Progenitor cell of endocrine pancreas (in vitro differentiated cells): ENCODE results near the gene SHKBP1. TPM values are rescaled to one million over a fixed set of nuclear protein-coding genes. Genes with fewer than 3 reads are reported as not detected.
A peak's percentile ranks its signal among the peaks of the same experiment; 100 is the strongest.
"Not testable (repeated sequence)": the region's sequence is repeated elsewhere in the genome, so short reads cannot be mapped to it uniquely, and the experiment has no call there.

Source experiments
- DNase-seq: peaks from one replicate; pipeline ENCODE4 v3.0.0; 2021; ENCODE audit warnings: low spot score; ENCODE audit not compliant: unreplicated experiment
- H3K27ac Mint-ChIP-seq: 2 replicates; pipeline ENCODE4 v1.8.0; 2021; ENCODE audit warnings: mild to moderate bottlenecking, moderate library complexity, mixed read lengths
- H3K27me3 Mint-ChIP-seq: 2 replicates; pipeline ENCODE4 v1.8.0; 2021; ENCODE audit warnings: mixed read lengths
- H3K36me3 Mint-ChIP-seq: 2 replicates; pipeline ENCODE4 v1.8.0; 2022; ENCODE audit warnings: mixed read lengths; ENCODE audit not compliant: insufficient read depth
- H3K4me1 Mint-ChIP-seq: 2 replicates; pipeline ENCODE4 v1.8.0; 2021; ENCODE audit warnings: low read depth, mixed read lengths
- H3K4me3 Mint-ChIP-seq: 2 replicates; pipeline ENCODE4 v1.8.0; 2021; ENCODE audit warnings: low read depth, mild to moderate bottlenecking, moderate library complexity, mixed read lengths
- H3K9me3 Mint-ChIP-seq: 2 replicates; pipeline ENCODE4 v1.8.0; 2021; ENCODE audit warnings: low read depth, mixed read lengths
- total RNA-seq: library from RNA; stranded (reverse); gene quantifications from 2 replicates; pipeline ENCODE4 v1.2.1, GENCODE V29; 2021
- TF ChIP-seq, protein P1 (sequence below): fragments of 200-600 bp; sonication (generic); IDR thresholded peaks from one replicate; pipeline ENCODE4 v1.5.0; 2021; ENCODE audit warnings: antibody characterized with exemption, mild to moderate bottlenecking; ENCODE audit not compliant: unreplicated experiment

The SHKBP1 gene
- total RNA-seq, 1 donor from 2014 or later, result 114 TPM

DNA sequence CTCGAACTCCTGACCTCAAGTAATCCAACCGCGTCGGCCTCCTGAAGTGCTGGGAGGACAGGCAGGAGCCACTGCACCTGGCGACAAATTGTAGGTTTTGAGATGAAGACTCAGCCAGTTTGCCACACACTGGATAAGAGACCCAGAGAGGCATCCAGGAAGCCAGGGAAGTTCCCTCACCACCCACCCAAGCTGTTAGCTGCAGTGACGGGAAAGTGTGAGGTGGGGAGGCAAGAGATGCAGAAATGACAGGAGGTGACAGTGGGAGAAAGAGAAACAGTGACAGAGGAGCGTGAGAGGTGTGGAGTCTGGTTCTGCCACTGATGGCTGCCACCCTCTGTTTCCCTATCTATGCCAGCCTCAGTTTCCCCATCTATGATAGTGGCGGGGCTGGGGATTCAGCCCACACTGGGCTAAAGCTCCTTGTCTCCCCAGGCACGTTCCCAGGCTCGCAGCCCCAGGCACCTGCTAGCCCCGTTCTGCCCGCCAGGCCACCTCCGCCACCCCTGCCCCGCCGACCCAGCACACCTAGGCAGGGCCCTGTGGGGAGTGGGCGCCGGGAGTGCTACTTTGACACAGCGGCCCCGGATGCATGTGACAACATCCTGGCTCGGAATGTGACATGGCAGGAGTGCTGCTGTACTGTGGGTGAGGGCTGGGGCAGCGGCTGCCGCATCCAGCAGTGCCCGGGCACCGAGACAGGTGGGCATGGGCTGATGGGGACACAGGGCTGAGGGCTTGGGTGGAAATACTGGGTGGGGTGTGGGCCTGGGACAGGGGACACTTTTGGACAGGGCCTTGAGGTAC is 45.5 kb downstream of the SHKBP1 start:
- H3K4me1 Mint-ChIP-seq, result peaks cover 6% of the 10 kb centered on the region
- no peak overlapping the region for H3K4me3 Mint-ChIP-seq
- no peak for DNase-seq
- no peak overlapping the region for H3K27ac Mint-ChIP-seq
- no peaks in the 10 kb centered on the region for H3K9me3 Mint-ChIP-seq
- TF ChIP-seq, protein P1, sequence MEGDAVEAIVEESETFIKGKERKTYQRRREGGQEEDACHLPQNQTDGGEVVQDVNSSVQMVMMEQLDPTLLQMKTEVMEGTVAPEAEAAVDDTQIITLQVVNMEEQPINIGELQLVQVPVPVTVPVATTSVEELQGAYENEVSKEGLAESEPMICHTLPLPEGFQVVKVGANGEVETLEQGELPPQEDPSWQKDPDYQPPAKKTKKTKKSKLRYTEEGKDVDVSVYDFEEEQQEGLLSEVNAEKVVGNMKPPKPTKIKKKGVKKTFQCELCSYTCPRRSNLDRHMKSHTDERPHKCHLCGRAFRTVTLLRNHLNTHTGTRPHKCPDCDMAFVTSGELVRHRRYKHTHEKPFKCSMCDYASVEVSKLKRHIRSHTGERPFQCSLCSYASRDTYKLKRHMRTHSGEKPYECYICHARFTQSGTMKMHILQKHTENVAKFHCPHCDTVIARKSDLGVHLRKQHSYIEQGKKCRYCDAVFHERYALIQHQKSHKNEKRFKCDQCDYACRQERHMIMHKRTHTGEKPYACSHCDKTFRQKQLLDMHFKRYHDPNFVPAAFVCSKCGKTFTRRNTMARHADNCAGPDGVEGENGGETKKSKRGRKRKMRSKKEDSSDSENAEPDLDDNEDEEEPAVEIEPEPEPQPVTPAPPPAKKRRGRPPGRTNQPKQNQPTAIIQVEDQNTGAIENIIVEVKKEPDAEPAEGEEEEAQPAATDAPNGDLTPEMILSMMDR, result no peak
- H3K36me3 Mint-ChIP-seq, result peaks cover 4% of the 10 kb centered on the region
- H3K27me3 Mint-ChIP-seq, result peaks cover 7% of the 10 kb centered on the region

DNA sequence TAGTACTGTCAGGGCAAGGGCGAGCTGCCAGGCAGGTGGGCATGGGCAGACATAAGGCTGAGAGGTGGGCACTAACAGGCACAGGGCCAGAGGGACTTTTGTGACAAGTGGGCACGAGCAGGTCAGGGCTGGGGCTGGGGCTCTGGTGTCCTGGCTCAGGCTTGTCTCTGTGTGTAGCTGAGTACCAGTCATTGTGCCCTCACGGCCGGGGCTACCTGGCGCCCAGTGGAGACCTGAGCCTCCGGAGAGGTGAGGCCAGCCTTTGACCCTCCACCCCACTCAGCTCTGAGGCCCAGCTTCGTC is 46.1 kb downstream of the SHKBP1 start:
- peaks cover 4% of the 10 kb centered on the region for H3K36me3 Mint-ChIP-seq
- H3K27me3 Mint-ChIP-seq, result peaks cover 9% of the 10 kb centered on the region
- TF ChIP-seq, protein P1, result no peak
- H3K9me3 Mint-ChIP-seq, result no peaks in the 10 kb centered on the region
- no peak overlapping the region for H3K4me3 Mint-ChIP-seq
- peaks cover 6% of the 10 kb centered on the region for H3K4me1 Mint-ChIP-seq
- no peak for DNase-seq
- H3K27ac Mint-ChIP-seq, result no peak overlapping the region

DNA sequence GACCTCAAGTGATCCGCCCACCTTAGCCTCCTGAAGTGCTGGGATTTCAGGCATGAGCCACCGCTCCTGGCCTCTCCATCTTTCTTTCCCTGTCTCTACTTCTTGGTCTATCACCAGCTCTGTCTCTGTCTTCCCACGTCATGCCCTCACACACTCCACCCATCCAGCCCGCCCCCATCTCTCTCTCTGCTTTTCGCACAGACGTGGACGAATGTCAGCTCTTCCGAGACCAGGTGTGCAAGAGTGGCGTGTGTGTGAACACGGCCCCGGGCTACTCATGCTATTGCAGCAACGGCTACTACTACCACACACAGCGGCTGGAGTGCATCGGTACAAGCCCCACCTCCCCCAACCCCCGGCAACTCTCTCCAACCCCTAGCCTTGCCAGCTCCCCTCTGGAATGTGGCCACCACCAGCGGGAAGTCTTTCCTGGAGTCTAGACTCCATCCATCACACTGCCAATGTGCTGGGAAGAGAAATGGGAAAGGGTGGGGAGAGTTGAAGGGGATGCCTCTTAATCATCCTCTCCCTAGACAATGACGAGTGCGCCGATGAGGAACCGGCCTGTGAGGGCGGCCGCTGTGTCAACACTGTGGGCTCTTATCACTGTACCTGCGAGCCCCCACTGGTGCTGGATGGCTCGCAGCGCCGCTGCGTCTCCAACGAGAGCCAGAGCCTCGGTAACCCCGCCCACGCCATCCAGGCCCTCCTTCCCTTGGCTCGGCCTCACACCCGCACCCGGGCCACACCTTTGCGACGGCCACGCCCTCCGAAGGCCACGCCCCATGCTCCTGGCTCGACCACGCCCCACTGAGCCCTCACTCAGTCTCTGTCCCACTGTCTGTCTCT is 47.0 kb downstream of the SHKBP1 start:
- Mint-ChIP-seq H3K27me3 (peaks cover 9% of the 10 kb centered on the region), H3K36me3 (peaks cover 4% of the 10 kb centered on the region), H3K4me3 (no peak overlapping the region), H3K27ac (no peak overlapping the region), H3K9me3 (no peaks in the 10 kb centered on the region), H3K4me1 (peaks cover 6% of the 10 kb centered on the region)
- TF ChIP-seq, protein P1, result no peak
- DNase-seq, result peak; percentile 59

DNA sequence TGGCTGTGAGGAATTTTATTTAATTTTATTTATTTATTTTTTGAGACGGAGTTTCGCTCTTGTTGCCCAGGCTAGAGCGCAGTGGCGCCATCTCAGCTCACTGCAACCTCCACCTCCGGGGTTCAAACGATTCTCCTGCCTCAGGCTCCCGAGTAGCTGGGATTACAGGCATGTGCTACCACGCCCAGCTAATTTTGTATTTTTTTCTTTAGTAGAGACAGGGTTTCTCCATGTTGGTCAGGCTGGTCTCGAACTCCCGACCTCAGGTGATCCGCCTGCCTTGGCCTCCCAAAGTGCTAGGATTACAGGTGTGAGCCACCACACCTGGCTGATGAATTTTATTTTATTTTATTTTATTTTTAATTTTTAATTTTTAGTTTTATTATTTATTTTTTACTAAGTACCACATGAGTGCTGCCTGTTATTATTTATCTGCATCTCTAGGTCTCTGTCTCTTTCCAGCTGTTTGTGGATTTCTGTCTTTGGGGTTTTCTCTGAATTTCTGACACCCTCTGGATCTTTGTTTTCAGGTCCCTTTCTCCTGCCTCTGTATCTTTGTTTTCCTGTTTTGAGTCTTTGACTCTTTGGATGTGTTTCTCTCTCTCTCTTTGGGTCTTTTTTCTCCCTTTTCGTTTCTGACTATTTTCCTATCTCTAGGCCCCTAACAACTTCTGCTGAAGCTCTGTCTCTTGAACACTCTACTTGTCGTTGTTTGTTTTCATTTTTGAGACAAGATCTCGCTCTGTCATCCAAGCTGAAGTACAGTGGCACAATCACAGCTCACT is 47.9 kb downstream of the SHKBP1 start:
- not testable (repeated sequence) for H3K4me3 Mint-ChIP-seq, H3K36me3 Mint-ChIP-seq, DNase-seq, H3K27me3 Mint-ChIP-seq, H3K9me3 Mint-ChIP-seq, H3K27ac Mint-ChIP-seq, H3K4me1 Mint-ChIP-seq

DNA sequence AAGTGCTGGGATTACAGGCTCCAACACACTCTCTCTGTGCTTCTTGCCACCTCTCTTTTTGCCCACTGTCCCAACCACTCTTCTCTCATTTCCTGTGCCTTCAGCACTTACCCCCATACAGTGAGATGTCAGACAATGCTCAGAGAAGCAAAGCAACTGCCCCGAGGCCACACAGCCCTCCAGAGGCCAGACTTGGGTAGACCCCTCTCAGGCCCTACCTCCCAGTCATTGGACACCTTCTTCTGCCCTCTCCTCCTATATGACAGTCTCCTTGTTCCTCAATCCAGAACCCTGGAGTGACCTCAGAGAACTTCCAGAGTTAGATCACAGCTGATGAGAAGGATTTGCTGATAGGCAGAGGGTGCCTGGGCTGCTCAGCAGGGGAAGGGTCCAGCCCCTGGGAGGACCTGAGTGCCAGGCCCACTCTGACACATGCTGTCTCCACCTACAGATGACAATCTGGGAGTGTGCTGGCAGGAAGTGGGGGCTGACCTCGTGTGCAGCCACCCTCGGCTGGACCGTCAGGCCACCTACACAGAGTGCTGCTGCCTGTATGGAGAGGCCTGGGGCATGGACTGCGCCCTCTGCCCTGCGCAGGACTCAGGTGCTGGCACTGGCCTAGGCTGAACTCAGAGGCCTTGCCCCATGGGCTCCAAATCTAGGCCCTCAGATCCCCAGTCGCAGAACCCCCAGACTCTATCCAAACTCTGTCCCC is 48.9 kb downstream of the SHKBP1 start:
- no peaks in the 10 kb centered on the region for H3K9me3 Mint-ChIP-seq
- no peak for DNase-seq
- H3K27me3 Mint-ChIP-seq, result peaks cover 15% of the 10 kb centered on the region
- H3K4me1 Mint-ChIP-seq, result peaks cover 6% of the 10 kb centered on the region
- peaks cover 7% of the 10 kb centered on the region for H3K36me3 Mint-ChIP-seq
- TF ChIP-seq, protein P1, result no peak
- H3K27ac Mint-ChIP-seq, result no peak overlapping the region
- no peak overlapping the region for H3K4me3 Mint-ChIP-seq
